ENCODE results near the gene HYLS1. TPM values are rescaled to one million over a fixed set of nuclear protein-coding genes. Genes with fewer than 3 reads are reported as not detected.

HYLS1 gene
- total and polyA plus RNA-seq, 10 of the 15 experiments (the other 5 are each of a cell fraction or from before 2014, with no cell fraction given) = 11.7 to 35.1 (median 17.6) TPM

- no peak for ATAC-seq
- Histone ChIP-seq H3K36me3 (ENCODE audit: control insufficient read depth in 2 of 2, insufficient read depth in 2 of 2, low read length in 1 of 2) (no peaks in the 10 kb centered on the region), H4K20me1 (ENCODE audit: control insufficient read depth, insufficient read depth) (no peaks in the 10 kb centered on the region), H3K9me3 (replicated peaks; ENCODE audit: control insufficient read depth, insufficient read depth, low read length) (no peaks in the 10 kb centered on the region), H3K4me2 (ENCODE audit: control insufficient read depth, insufficient read depth) (no peak overlapping the region), H2AFZ (ENCODE audit: control insufficient read depth, low read depth, low read length) (no peak overlapping the region), H3K4me1 (ENCODE audit: control insufficient read depth, insufficient read depth, low read length) (no peaks in the 10 kb centered on the region), H3K9ac (ENCODE audit: control insufficient read depth, insufficient read depth, low read length) (no peak overlapping the region), H3K79me2 (ENCODE audit: control insufficient read depth, insufficient read depth, low read length) (no peaks in the 10 kb centered on the region), H3K27me3 (replicated peaks in 1 of 2; ENCODE audit: control insufficient read depth in 2 of 2, insufficient read depth in 2 of 2, low read length in 1 of 2) (no peaks in the 10 kb centered on the region), H3K27ac (ENCODE audit: control insufficient read depth, insufficient read depth) (no peak overlapping the region), H3K4me3 (no peak overlapping the region)
- ChIA-PET SMC1A (ENCODE audit: uncharacterized antibody, unreplicated experiment) (interaction anchor here (0.6 to 6.3 kb wide), 6 partner anchors 13 to 271 kb away, joined by 3 to 61 read pairs (median 4); no protein-coding TSS in a partner anchor), CTCF (interaction anchor here (0.6 to 5.9 kb wide), 12 partner anchors 11 to 557 kb away, joined by 3 to 120 read pairs (median 5); partner anchors contain the start of gene PUS3), POLR2A (no interaction called here), RAD21 (ENCODE audit: unreplicated experiment) (interaction anchor here (2.0 to 3.7 kb wide), 2 partner anchors 266 to 270 kb away, joined by 6 to 27 read pairs; no protein-coding TSS in a partner anchor)
- 67% methylated on average over 8 of the region's 8 CpGs for WGBS (ENCODE audit: insufficient coverage, insufficient replicate concordance, low lambda C conversion rate, missing lambda C conversion rate)
- no TSS peak for BruUV-seq (replicated peaks)
- in situ Hi-C loops (cut with MboI) (loop anchor here (5.0 kb wide), 1 partner anchor 269 kb away; no protein-coding TSS in a partner anchor), intact Hi-C loops (cut with micrococcal nuclease; ENCODE audit: unreplicated experiment) (loop anchor here (1.0 to 10.0 kb wide), 4 partner anchors 139 to 391 kb away; partner anchors contain the start of gene CDON)
- no peak for DNase-seq (ENCODE audit: low read depth, low spot score)
- no peak for FAIRE-seq
- no peak for TF ChIP-seq BRCA1 (IDR thresholded peaks at IDR 0.05; ENCODE audit: low read depth, low read length)
- no peak for TF ChIP-seq RBBP5 (conservative IDR thresholded peaks at IDR 0.05)
- TF ChIP-seq PRDM15 (CRISPR knock-in tag; IDR thresholded peaks at IDR 0.05) = no peak
- TF ChIP-seq HDAC2 (IDR thresholded peaks at IDR 0.05) = no peak
- TF ChIP-seq TBL1XR1 (IDR thresholded peaks at IDR 0.05; ENCODE audit: low read depth, low read length) = no peak
- TF ChIP-seq PAX5 (IDR thresholded peaks at IDR 0.05; ENCODE audit: borderline replicate concordance, low read depth, low read length) = no peak
- TF ChIP-seq IRF3 (IDR thresholded peaks at IDR 0.05) = no peak
- TF ChIP-seq BCL3 (IDR thresholded peaks at IDR 0.05; ENCODE audit: borderline replicate concordance, insufficient read depth, low read depth, low read length, poor library complexity, severe bottlenecking) = no peak
- TF ChIP-seq CEBPZ (IDR thresholded peaks at IDR 0.05; ENCODE audit: low read depth, low read length) = no peak
Measured at GRCh38 chr11:125923633-125924032, 36.2 kb downstream of the HYLS1 start.
